H54 (cell line): ENCODE measurements around the gene ZNF197.
A peak's percentile ranks its signal among the peaks of the same experiment; 100 is the strongest.
"Not testable (repeated sequence)": the region's sequence is repeated elsewhere in the genome, so short reads cannot be mapped to it uniquely, and the experiment has no call there.

Source experiments
- DNase-seq: peaks from one replicate; pipeline ENCODE4 v3.0.0; 2011; ENCODE audit warnings: low spot score, mixed read lengths; ENCODE audit not compliant: insufficient read length
- FAIRE-seq: peaks from 3 replicates; lab custom pipeline; 2011; peaks lifted over from hg19 to GRCh38; lab: Jason Lieb, UNC
- POLR2A ChIP-seq: IDR thresholded peaks from 2 replicates; pipeline ENCODE4 v1.6.1; 2011; ENCODE audit warnings: low read depth, mild to moderate bottlenecking, low read length

Gene ZNF197

GRCh38 chr3:44624749-44625480 lies at the start of gene ZNF197:
TSS of gene ZNF197 (plus strand) at chr3:44625036. CDS start at chr3:44629155, 4,119 bp downstream.
- peak; percentile 76 for TF ChIP-seq POLR2A
- DNase-seq (peak; percentile 80), FAIRE-seq (peak; percentile 98)

DNA sequence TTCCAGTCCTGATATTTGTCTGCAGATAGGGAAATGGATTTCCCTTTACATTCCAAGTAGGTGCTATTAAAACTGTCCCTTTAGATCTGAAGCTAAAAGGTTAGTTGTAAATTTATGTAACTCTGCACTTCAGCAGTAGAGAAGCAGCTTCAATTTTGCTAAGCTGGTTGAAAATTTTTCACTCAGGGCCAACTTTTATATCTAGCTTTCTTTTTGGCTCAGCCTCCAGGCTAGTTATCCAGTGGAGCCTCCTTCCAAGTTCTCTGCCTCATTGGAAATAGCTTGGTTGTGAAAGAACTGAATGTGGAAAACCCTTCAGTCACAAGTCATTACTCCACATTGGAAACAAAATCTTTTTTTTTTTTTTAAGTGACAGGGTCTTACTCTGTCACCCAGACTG lies 48.2 kb upstream of the ZNF197 start:
- FAIRE-seq (no peak), DNase-seq (no peak)
- TF ChIP-seq POLR2A, result no peak

- FAIRE-seq, DNase-seq: not testable (repeated sequence)
Measured at GRCh38 chr3:44577354-44577952, 47.4 kb upstream of the ZNF197 start.

GRCh38 chr3:44578316-44578715 lies 46.5 kb upstream of the ZNF197 start:
- not testable (repeated sequence) for DNase-seq, FAIRE-seq

GRCh38 chr3:44578924-44579515 lies 45.8 kb upstream of the ZNF197 start:
- DNase-seq, FAIRE-seq: not testable (repeated sequence)

DNA sequence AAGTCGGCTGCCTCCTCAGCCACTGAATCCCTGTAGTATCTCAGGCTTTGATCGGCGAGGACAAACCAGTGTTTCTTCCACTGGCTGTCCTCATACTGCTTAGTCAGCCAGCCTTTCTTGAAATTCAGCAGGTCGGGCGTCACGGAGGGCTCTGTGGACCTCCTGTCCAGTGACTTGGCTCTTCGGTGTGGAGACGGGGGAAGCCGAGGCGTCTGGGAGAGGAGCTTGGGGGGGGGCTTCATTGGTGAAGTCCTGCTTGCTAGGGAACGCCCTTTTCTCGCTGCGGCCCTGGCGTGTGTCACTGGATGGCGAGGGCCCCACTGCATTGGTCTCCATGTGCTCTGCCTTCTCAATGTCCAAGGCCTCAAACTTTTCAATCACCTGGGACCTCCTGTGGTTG lies 45.1 kb upstream of the ZNF197 start:
- not testable (repeated sequence) for DNase-seq, FAIRE-seq

DNA sequence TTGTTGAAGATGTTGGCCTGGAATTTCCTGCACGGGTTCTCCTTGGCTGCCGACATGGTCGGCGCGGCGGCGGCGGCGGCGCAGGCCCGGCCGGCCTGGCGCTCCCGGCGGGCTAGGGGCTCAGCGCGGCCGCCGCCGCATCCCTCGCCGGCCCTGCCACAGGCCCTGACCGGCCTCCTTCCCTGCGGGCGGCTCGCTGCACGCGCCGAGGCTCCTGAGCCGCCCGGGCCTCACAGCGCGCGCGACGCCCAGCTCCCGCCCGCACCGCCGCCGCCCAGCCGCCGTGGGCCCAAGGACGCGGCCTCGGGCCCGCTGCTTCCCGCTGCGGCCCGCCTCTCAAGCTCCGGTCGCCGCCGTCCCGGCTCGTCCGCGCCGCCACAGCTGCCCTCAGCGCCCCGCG lies 43.9 kb upstream of the ZNF197 start:
- not testable (repeated sequence) for DNase-seq, FAIRE-seq

DNA sequence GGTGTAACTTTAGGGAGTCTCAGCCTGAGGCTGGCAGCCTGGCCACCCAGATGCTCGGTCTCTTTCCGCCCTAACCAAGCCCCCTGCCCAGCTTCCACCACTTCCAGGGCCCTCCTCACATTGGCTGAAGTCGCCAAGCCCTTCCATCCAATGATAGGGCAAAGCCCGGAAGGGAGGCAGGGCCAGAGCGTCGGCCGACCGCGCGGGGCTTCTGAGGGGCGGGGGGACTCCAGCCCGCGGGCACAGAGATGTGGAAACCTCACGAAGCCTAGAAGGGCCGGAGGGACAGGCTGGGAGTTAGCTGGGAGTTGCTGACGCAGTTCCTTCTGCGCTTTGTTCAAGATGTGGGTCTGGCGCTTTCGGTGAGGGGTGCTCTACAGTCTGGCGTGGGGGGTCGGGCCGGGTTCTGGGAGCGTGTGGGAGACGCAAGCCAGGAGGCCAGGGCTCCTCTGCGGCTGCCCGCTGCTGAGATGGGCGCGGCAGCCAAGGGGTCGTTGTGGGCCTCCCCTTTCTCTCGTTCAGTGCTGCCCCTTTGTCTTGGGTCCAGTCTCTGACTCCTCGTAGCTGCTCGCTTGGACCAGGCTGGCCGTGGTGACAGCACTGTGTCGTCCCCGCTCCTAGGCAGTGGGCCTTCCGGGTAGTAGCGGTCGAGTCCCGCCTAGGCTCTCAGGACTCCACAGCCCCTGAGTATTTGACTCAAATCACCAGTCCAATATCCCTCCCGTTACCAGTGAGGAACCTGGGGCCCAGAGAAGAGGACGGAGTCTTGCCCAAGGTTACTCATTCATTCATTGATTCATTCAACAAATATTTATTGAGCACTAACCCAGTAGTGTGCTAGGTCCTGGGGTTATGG lies 40.0 kb upstream of the ZNF197 start, which contains the start of gene ZNF660:
ZNF660 (plus strand) TSS at position 319 of the 856 bp plus-strand sequence. CDS start 9,230 bp downstream, outside the sequence.
- DNase-seq (no peak), FAIRE-seq (no peak)
- no peak for TF ChIP-seq POLR2A

GRCh38 chr3:44596621-44597020 lies 28.2 kb upstream of the ZNF197 start:
- FAIRE-seq, result no peak
- no peak for TF ChIP-seq POLR2A
- DNase-seq, result no peak

DNA sequence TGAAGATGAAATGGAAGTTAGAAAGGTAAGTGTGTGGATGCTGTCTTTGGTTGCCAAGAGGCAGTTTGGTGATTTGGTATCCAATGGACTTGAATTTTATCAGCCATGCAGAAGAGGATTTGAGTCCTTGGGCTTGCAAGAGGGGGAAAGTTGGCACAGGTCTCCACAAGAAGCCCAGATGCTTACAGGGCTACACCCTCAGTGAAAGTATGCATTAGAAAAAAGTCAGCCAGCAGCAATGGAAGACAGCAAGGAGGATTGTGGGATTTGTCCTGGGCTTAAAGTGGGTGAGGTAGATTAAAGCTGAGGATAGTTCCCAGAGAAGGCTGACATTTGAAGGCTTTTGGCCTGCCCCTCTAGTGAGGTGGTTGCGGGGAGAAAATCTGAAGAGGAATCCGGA lies 23.1 kb upstream of the ZNF197 start:
- FAIRE-seq (no peak), DNase-seq (no peak)
- no peak for TF ChIP-seq POLR2A

GRCh38 chr3:44612678-44613077 lies 12.2 kb upstream of the ZNF197 start:
- no peak for FAIRE-seq
- no peak for TF ChIP-seq POLR2A
- DNase-seq, result no peak

DNA sequence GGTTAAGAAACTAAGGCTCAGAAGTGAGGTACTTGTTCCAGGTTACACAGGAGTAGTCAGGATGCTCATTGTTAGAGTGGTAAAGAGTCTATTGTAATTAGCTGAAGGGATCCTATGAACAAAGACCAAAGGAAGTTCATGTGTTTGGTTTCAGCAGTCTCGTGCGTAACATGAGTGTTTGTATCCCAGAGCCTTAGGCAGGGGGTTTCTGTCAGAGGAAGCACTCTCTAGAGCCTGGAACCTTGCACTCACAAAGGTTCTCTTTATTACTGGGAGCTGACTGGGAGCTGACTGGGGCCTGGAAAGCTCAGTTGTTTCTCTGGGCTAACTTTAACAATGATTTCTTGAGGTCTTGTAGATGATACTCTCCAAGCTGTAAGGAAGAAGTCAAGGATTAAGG lies 3.9 kb downstream of the ZNF197 start:
- FAIRE-seq, result no peak
- no peak for TF ChIP-seq POLR2A
- no peak for DNase-seq

DNA sequence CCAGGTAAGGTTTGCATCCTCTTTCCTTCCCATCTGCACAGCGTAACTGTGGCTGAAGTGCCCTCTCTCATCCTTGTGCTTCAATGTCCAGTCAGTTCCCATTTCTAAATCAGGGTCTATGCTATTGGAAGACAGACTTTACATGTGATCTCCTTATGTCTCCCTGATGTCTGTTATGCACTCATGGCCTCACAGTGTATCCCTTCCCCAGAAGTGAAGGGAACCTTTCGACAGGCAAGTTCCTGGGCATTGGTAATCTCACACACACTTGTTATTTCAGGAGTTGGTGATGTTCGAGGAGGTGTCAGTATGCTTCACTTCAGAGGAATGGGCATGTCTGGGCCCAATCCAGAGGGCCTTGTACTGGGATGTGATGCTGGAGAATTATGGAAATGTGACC lies 7.4 kb downstream of the ZNF197 start:
- TF ChIP-seq POLR2A, result no peak
- DNase-seq, result no peak
- FAIRE-seq, result no peak

- no peak for DNase-seq
- TF ChIP-seq POLR2A, result no peak
- no peak for FAIRE-seq
Measured at GRCh38 chr3:44642337-44642736, 17.5 kb downstream of the ZNF197 start.
